ENCODE measurements around the gene PCID2. TPM values are rescaled to one million over a fixed set of nuclear protein-coding genes. Genes with fewer than 3 reads are reported as not detected.
A peak's percentile ranks its signal among the peaks of the same experiment; 100 is the strongest.

The PCID2 gene
- total and polyA plus RNA-seq, 2 of the 13 experiments (the other 11 are each of a cell fraction or from before 2014, with no cell fraction given): 65.0 to 111 TPM

GRCh38 chr13:113207890-113208420 lies 514 bp downstream of the PCID2 start:
- Histone ChIP-seq H3K27ac (ENCODE audit: extremely low read length, insufficient read depth, low read length) (peak overlapping the region; percentile 92), H3K27me3 (ENCODE audit: control insufficient read depth in 1 of 2, insufficient read depth in 2 of 2, low read length in 2 of 2) (no peaks in the 10 kb centered on the region), H3K79me2 (ENCODE audit: insufficient read depth, low read length) (peaks cover 87% of the 10 kb centered on the region), H3K4me3 (replicated peaks in 1 of 3; ENCODE audit: insufficient read depth in 1 of 3, low read depth in 2 of 3, low read length in 3 of 3) (peak overlapping the region; percentile 76 to 96 (median 85)), H3K36me3 (replicated peaks in 1 of 2; ENCODE audit: control insufficient read depth in 1 of 2, insufficient read depth in 2 of 2, low read length in 2 of 2) (peaks cover 0 to 32% of the 10 kb centered on the region in 2 experiments; a peak in 3 of 5 replicates), H2AFZ (ENCODE audit: low read length) (no peak overlapping the region), H3K4me2 (ENCODE audit: low read depth, low read length) (peak overlapping the region; percentile 82), H4K20me1 (ENCODE audit: insufficient read depth, low read length) (peaks cover 26% of the 10 kb centered on the region), H3K9me3 (ENCODE audit: low read length) (no peaks in the 10 kb centered on the region), H3K4me1 (ENCODE audit: insufficient read depth, low read length) (peaks cover 71% of the 10 kb centered on the region), H3K9ac (ENCODE audit: insufficient read depth, low read depth, low read length) (peak overlapping the region; percentile 96)
- FAIRE-seq (no peak), ATAC-seq (peak; percentile 67), DNase-seq (ENCODE audit: low spot score) (peak; percentile 26)
- WGBS (ENCODE audit: low lambda C conversion rate): 0% methylated on average over 9 of the region's 44 CpGs
- in situ Hi-C loops (cut with HindIII; ENCODE audit: extremely low pct_ligation_motif_present, low pct_unique_long_range_greater_than_20kb) (no loop called here), intact Hi-C loops (cut with micrococcal nuclease; ENCODE audit: unreplicated experiment) (loop anchor here (2.0 to 5.0 kb wide), 2 partner anchors 51 to 85 kb away; partner anchors contain the start of genes F10 and PROZ)
- no TSS peak for BruUV-seq (replicated peaks)
- CTCF ChIA-PET (ENCODE audit: low intra/inter-chr PET ratio, low total read pairs): no interaction called here
- POLR2A ChIA-PET: interaction anchor here (1.0 to 2.9 kb wide), 7 partner anchors 11 to 84 kb away, joined by 3 to 25 read pairs (median 13); partner anchors contain the start of gene F10
- no peak for TF ChIP-seq TRIM24 (CRISPR knock-in tag; IDR thresholded peaks at IDR 0.05)
- TF ChIP-seq IRF2 (CRISPR knock-in tag; IDR thresholded peaks at IDR 0.05): no peak
- peak; percentile 61; the same call in 1 of the 2 replicates for TF ChIP-seq ZNF772 (CRISPR knock-in tag; IDR thresholded peaks at IDR 0.05)
- TF ChIP-seq ATF5 (CRISPR knock-in tag; IDR thresholded peaks at IDR 0.05; ENCODE audit: low read depth): 0 out of 2 replicates have a peak, but pooled peaks have one; percentile 66
- peak; percentile 42; the same call in 1 of the 2 replicates for TF ChIP-seq PRDM4 (CRISPR knock-in tag; IDR thresholded peaks at IDR 0.05; ENCODE audit: borderline replicate concordance)
- TF ChIP-seq NAIF1 (CRISPR knock-in tag; IDR thresholded peaks at IDR 0.05; ENCODE audit: borderline replicate concordance): no peak
- peak; percentile 51; the same call in 1 of the 2 replicates for TF ChIP-seq ZNF30 (CRISPR knock-in tag; IDR thresholded peaks at IDR 0.05)
- TF ChIP-seq MLXIP (CRISPR knock-in tag; IDR thresholded peaks at IDR 0.05; ENCODE audit: borderline replicate concordance): 0 out of 2 replicates have a peak, but pooled peaks have one; percentile 4

All from HepG2 (cell line).